GM21786 (cell line): ENCODE measurements around the gene HOXB13.

ENCODE experiments used
- ATAC-seq: cut with Tn5 transposase; IDR thresholded peaks from one replicate; pipeline ENCODE4 v1.9.1; 2021; ENCODE audit not compliant: unreplicated experiment

Gene HOXB13

DNA sequence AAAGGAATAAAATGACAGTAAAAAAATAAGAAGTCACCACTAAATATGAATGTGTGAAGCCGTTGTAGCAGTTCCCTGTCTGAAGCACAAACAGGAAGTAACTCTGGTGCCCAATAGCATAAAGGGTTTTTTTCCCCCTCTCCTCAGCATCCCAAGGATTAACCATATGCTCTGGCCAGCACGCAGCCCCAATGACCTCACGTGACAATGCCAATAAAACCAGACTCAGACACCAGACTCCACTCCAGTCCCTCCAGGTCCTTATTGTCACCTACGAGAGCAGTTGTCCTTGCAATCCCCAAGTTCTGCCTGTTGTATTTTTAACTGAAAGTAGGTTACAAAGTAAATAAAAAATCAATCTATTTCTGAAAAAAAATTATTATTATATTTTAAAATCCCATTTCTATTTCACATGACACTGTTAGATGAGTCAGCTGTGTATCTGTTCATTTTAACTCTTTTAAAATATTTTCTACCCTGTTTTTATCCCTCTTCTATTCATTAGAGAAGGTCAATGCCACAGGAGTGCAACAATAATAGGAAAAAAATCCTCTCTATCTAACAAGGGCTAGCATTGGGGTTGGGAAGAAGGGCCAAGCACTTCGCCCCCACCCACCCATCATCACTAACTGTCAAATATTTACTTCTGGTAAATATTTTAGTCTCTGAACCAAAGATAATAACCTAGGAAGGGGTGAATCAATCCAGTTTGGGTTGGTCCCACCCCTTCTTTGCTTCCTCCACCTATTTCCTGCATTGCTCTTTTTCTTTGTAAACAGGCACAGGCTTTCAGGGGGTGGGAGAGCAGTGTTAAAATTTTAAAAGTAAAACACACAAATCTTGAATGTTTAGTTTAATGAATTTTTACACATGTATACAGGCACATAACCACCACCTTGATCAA lies 12.8 kb downstream of the HOXB13 start:
- ATAC-seq, result no peak

DNA sequence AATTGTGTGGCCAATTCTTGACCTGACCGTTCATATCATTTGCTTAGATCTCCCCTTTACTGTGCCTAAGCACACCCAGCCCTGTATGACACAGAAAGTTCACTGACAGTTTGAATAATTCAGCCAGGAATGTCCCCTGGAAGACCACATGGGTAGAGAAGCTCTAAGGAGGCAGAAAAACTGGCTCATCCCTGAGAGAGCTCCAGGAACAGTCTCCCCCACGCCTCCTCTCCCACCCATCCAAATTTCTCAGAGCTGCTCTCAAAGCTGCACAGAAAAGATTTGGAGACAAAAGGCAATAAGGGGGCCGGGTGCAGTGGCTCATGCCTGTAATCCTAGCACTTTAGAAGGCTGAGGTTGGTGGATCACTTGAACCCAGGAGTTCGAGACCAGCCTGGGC lies 17.4 kb downstream of the HOXB13 start:
- ATAC-seq, result no peak

DNA sequence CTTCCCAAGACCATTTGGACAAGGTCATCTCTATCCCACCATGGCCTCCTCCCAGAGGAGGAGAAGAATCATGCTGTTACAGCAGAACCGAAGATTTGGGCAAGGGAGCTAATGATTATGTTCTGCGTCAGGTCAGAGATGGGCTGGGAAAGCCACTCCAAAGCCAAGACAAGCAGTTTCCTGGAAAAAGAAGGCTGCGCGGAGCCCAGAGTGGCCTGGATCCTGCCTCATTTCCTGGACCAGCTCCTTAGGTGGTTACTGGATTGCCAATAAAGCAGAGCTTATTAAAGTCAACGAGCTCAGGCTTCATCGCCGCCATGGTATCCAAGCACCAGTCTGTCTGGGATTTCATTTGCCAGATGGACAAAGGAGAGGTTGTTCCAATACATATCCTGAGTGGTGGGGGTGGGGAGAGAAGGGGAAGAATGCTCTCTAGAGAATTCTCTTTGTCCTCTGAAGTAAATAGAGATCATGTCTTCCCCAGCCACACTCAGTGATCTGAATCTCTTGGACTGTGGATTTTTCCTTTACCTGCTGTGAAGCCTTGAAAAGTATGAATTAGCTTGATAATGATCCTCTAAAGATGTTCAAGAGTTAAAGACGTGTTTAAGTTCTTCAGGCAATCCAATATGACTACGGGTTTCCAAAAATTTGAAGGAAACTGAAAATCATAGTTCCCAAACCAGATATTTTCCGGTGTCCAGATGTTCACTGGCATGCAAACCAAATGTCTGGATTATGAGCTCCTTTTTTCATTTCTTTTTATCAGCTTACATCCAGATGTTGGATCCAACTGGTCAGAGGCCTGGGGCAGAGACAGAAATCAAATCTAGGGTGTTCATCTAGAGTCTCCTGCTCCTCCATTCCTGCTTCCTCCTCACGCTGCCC lies 23.9 kb downstream of the HOXB13 start:
- no peak for ATAC-seq

DNA sequence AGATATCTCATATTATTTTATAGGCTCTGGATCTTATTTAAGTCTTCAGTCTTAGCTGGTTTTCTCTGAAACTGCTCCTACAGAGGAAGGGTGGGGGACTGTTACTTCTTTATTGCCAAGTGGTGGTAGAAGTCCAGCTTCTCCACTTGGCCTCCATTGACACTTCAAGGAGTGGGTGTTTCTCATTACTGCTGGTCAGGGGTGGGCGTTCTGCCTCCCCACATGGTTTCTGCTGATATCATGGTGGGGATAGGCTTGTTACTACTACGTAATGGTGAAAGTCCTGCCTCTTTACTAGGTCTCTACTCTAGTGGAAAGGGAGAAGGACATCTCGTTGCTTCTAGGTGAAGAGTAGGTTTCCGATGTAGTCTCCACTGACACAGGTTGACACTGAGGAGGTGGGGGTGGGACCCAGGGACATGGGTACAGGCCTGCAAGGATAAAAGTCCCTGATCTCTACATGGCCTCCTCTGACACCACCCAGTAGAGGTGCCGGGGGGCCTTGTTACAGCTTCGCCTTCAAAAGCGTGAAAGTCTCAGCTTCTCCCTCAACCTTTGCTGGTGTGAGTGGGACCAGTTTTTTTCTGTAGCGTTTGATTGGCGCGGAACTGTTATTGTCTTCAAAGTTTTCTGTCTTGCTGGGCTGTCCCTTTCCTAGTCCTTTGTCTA lies 26.6 kb downstream of the HOXB13 start:
- no peak for ATAC-seq

DNA sequence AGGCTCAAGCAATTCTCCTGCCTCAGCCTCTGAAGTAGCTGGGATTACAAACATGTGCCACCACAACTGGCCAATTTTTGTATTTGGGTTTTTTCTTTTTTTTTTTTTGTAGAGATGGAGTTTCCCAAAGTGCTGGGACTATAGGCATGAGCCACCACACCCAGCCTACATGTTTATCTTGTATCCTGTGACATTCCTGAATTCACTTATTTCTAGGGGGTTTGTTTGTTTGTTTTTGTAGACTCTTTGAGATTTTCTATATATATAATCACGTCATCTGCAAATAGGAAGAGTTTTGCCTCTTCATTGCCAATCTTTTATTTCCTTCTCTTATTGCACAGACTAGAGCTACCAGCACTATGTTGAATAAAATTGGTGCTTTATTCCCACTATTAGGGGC lies 35.4 kb downstream of the HOXB13 start:
- no peak for ATAC-seq

DNA sequence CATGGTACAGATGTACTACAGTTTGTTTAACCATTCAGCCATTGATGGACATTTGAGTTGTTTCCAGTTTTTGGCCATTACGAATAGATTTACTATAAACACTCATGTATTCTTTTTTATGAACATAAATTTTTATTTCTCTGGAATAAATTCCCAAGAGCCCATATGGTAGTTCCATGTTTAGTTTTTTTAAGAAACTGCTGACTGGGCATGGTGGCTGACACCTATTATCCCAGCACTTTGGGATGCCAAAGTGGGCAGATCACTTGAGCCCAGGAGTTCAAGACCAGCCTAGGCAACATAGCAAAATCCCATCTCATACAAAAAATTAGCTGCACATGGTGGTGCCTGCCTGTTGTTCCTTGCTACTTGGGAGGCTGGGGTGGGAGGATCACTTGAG lies 36.5 kb downstream of the HOXB13 start:
- ATAC-seq, result no peak

DNA sequence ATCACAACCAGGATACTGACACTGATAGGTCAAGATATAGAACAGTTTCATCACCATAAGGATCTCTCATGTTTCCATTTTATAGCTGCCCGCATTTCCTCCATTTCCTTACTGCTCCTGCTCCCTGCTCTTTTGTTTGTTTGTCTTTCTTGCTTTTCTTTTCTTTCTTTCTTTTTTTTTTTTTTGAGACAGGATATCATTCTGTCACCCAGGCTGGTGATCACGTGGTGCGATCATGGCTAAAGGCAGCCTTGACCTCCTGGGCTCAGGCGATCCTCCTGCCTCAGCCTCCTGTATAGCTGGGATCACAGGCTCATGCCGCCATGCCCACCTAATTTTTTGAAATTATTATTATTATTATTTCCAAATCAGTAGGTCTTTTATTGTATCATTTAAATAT lies 37.9 kb downstream of the HOXB13 start:
- ATAC-seq, result no peak

DNA sequence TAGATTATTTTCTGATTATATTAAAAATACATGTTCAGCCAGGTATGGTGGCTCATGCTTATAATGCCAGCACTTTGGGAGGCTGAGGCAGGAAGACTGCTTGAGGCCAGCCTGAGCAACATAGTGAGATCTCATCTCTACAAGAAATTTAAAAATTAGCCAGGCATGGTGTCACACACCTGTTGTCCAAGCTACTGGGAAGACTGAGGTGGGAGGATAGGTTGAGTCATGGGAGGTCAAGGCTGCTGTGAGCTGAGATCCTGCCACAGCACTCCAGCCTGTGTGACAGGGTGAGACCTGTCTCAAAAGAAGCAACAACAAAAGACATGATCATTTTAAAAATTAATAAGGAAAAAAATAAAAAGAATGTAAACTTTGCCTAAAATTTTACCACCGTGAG lies 46.9 kb downstream of the HOXB13 start:
- no peak for ATAC-seq

DNA sequence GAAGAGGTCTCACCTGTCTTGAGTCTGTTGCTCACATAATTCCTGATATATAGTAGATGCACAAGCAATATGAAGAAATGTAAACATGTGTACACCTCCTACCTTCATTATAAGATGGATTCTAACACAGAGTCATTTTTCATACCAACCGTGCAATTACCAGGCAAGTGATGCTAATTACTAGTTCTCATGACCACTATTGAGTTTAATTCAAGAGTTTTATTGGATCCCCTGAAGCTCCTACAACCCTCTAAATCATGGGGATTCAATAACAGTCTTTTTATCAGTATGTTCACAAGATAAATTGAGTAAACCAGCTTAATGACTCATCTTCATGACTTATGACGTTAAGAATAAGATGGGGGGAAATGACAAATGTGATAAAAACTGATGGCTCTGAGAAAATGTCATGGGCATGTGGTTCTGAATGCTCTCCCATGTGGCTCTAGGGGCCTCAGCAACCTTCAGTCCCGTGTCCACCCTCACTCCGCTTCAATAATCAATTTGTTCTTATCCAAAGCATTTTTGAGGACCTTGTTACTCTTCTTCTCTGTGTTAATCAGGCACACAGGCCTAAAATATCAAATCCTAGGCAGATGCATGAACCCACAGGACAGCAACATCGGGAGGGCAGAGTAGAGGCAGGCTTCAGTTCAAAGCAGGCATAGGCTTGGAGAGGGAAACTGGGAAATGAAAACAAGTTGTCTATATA lies 49.0 kb downstream of the HOXB13 start:
- ATAC-seq, result no peak

DNA sequence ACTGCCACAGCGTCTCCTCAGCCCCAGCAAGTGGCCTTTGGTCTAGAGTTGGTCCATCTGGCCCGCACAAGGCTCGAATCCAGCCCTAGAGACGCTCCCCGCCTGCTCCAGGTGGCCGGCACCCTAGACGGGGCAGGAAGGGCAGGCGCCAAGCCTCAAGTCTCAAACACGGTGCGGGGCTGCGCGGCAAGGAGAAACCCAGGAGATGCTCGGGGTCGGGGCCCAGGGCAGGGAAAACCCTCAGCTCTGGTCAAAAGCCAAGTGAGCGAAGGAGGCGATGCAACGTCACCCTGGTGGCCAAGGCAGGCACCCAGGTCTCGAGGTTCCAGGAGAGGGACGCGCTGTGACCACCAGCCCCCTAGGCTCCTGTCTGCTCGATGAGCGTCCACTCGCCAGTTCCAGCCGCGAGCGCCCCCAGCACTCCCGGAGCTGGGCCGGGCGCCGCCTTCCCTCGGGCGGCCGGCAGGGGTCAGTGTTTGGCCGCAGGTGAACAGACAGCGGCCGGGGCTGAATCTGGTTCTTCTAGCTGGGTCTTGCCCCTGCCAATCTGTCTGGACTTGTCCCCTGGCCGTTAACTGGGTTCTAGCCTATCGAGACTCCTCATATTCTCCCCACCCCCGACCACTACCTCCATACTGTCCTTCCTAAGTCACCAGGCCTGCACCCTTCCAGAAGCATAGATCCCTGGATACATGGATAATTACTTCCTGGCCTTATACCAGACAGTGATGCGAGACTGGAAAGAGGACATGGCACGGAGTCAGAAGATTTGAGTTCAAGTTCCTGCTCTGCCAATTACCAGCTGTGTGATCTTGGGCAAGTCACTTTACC lies 50.2 kb downstream of the HOXB13 start:
- no peak for ATAC-seq

DNA sequence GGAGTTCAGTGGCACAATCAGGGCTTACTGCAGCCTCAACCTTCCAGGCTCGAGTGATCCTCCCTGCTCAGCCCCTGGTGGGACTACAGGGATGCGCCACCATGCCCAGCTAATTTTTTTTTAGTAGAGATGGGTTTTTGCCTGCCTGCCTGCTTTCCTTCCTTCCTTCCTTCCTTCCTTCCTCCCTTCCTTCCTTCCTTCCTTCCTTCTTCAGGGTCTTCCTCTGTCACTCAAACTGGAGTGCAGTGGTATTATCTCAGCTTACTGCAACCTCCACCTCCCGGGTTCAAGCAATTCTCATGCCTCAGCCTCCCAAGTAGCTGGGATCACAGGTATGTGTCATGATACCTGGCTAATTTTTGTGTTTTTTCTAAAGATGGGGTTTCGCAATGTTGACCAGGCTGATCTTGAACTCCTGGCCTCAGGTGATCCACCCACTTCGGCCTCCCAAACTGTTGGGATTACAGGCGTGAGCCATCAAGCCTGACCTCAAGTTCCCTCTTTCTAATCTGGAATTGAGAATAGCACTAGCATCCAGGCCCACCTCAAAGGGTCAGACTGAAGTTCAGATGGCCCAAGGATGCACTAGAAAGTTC lies 51.5 kb downstream of the HOXB13 start:
- ATAC-seq, result no peak
